ENCODE measurements around the gene GATA2. TPM values are rescaled to one million over a fixed set of nuclear protein-coding genes. Genes with fewer than 3 reads are reported as not detected.
A peak's percentile ranks its signal among the peaks of the same experiment; 100 is the strongest.

The GATA2 gene
- total and polyA plus RNA-seq, 2 of the 13 experiments (the other 11 are each of a cell fraction or from before 2014, with no cell fraction given): 3.5 to 6.2 TPM

DNA sequence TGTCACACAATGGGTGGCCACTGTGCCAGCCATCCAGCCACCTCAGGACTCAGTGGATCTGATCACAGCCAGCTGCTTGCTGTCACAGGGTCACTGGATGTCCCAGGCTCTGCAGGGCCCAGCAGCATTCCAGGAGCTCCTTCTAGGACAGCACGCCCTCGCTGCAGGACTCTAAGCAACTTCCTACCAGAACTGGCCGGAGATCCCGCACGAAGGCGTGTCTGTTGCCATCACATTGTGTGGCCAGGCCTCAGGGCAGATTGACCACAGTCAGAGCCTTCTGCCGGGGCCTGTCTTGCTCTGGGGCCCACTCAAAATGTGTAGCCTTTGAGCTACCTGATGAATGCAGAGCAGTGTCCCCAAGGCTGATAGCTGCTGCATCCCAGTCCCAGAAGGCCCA, 50.9 kb downstream of the GATA2 start:
- no peak overlapping the region for H3K4me2 ChIP-seq (ENCODE audit: low read depth, low read length)
- H3K27ac ChIP-seq (ENCODE audit: extremely low read length, insufficient read depth, low read length): no peak overlapping the region
- no peaks in the 10 kb centered on the region for H3K9me3 ChIP-seq (ENCODE audit: low read length)
- BruUV-seq (replicated peaks): no TSS peak
- intact Hi-C loops (cut with micrococcal nuclease; ENCODE audit: unreplicated experiment): no loop called here
- ChIA-PET POLR2A (no interaction called here), CTCF (ENCODE audit: low intra/inter-chr PET ratio, low total read pairs) (no interaction called here)
- H3K4me3 ChIP-seq (replicated peaks in 1 of 3; ENCODE audit: insufficient read depth in 1 of 3, low read depth in 2 of 3, low read length in 3 of 3): no peak overlapping the region
- H3K9ac ChIP-seq (ENCODE audit: insufficient read depth, low read depth, low read length): no peak overlapping the region
- ATAC-seq (peak; percentile 23; the same call in 2 of the 3 replicates), DNase-seq (ENCODE audit: low spot score) (no peak), FAIRE-seq (no peak)
- TF ChIP-seq NR2F6 (IDR thresholded peaks at IDR 0.05) (no peak), NR2F6 (CRISPR knock-in tag; IDR thresholded peaks at IDR 0.05) (no peak), U2AF1 (optimal IDR thresholded peaks at IDR 0.05; ENCODE audit: low read depth, low read length) (no peak), TGIF2 (CRISPR knock-in tag; IDR thresholded peaks at IDR 0.05) (no peak), ZNF841 (CRISPR knock-in tag; IDR thresholded peaks at IDR 0.05; ENCODE audit: borderline replicate concordance) (no peak), ZNF773 (CRISPR knock-in tag; IDR thresholded peaks at IDR 0.05; ENCODE audit: borderline replicate concordance) (no peak), NR1H2 (CRISPR knock-in tag; IDR thresholded peaks at IDR 0.05; ENCODE audit: borderline replicate concordance, low read depth) (no peak), CEBPG (CRISPR knock-in tag; IDR thresholded peaks at IDR 0.05) (no peak), SALL2 (CRISPR knock-in tag; IDR thresholded peaks at IDR 0.05) (no peak), EED (CRISPR knock-in tag; IDR thresholded peaks at IDR 0.05) (no peak), SOX6 (IDR thresholded peaks at IDR 0.05) (no peak), SOX6 (CRISPR knock-in tag; IDR thresholded peaks at IDR 0.05) (no peak), ZNF749 (CRISPR knock-in tag; IDR thresholded peaks at IDR 0.05; ENCODE audit: borderline replicate concordance) (no peak)
- TF ChIP-seq, protein P1, sequence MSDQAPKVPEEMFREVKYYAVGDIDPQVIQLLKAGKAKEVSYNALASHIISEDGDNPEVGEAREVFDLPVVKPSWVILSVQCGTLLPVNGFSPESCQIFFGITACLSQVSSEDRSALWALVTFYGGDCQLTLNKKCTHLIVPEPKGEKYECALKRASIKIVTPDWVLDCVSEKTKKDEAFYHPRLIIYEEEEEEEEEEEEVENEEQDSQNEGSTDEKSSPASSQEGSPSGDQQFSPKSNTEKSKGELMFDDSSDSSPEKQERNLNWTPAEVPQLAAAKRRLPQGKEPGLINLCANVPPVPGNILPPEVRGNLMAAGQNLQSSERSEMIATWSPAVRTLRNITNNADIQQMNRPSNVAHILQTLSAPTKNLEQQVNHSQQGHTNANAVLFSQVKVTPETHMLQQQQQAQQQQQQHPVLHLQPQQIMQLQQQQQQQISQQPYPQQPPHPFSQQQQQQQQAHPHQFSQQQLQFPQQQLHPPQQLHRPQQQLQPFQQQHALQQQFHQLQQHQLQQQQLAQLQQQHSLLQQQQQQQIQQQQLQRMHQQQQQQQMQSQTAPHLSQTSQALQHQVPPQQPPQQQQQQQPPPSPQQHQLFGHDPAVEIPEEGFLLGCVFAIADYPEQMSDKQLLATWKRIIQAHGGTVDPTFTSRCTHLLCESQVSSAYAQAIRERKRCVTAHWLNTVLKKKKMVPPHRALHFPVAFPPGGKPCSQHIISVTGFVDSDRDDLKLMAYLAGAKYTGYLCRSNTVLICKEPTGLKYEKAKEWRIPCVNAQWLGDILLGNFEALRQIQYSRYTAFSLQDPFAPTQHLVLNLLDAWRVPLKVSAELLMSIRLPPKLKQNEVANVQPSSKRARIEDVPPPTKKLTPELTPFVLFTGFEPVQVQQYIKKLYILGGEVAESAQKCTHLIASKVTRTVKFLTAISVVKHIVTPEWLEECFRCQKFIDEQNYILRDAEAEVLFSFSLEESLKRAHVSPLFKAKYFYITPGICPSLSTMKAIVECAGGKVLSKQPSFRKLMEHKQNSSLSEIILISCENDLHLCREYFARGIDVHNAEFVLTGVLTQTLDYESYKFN (CRISPR knock-in tag; conservative IDR thresholded peaks at IDR 0.05): no peak
- TF ChIP-seq, protein P2, sequence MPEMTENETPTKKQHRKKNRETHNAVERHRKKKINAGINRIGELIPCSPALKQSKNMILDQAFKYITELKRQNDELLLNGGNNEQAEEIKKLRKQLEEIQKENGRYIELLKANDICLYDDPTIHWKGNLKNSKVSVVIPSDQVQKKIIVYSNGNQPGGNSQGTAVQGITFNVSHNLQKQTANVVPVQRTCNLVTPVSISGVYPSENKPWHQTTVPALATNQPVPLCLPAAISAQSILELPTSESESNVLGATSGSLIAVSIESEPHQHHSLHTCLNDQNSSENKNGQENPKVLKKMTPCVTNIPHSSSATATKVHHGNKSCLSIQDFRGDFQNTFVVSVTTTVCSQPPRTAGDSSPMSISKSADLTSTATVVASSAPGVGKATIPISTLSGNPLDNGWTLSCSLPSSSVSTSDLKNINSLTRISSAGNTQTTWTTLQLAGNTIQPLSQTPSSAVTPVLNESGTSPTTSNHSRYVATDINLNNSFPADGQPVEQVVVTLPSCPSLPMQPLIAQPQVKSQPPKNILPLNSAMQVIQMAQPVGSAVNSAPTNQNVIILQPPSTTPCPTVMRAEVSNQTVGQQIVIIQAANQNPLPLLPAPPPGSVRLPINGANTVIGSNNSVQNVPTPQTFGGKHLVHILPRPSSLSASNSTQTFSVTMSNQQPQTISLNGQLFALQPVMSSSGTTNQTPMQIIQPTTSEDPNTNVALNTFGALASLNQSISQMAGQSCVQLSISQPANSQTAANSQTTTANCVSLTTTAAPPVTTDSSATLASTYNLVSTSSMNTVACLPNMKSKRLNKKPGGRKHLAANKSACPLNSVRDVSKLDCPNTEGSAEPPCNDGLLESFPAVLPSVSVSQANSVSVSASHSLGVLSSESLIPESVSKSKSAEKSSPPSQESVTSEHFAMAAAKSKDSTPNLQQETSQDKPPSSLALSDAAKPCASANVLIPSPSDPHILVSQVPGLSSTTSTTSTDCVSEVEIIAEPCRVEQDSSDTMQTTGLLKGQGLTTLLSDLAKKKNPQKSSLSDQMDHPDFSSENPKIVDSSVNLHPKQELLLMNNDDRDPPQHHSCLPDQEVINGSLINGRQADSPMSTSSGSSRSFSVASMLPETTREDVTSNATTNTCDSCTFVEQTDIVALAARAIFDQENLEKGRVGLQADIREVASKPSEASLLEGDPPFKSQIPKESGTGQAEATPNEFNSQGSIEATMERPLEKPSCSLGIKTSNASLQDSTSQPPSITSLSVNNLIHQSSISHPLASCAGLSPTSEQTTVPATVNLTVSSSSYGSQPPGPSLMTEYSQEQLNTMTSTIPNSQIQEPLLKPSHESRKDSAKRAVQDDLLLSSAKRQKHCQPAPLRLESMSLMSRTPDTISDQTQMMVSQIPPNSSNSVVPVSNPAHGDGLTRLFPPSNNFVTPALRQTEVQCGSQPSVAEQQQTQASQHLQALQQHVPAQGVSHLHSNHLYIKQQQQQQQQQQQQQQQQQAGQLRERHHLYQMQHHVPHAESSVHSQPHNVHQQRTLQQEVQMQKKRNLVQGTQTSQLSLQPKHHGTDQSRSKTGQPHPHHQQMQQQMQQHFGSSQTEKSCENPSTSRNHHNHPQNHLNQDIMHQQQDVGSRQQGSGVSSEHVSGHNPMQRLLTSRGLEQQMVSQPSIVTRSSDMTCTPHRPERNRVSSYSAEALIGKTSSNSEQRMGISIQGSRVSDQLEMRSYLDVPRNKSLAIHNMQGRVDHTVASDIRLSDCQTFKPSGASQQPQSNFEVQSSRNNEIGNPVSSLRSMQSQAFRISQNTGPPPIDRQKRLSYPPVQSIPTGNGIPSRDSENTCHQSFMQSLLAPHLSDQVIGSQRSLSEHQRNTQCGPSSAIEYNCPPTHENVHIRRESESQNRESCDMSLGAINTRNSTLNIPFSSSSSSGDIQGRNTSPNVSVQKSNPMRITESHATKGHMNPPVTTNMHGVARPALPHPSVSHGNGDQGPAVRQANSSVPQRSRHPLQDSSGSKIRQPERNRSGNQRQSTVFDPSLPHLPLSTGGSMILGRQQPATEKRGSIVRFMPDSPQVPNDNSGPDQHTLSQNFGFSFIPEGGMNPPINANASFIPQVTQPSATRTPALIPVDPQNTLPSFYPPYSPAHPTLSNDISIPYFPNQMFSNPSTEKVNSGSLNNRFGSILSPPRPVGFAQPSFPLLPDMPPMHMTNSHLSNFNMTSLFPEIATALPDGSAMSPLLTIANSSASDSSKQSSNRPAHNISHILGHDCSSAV (CRISPR knock-in tag; IDR thresholded peaks at IDR 0.05; ENCODE audit: borderline replicate concordance): no peak
- TF ChIP-seq, protein P3, sequence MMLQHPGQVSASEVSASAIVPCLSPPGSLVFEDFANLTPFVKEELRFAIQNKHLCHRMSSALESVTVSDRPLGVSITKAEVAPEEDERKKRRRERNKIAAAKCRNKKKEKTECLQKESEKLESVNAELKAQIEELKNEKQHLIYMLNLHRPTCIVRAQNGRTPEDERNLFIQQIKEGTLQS (CRISPR knock-in tag; IDR thresholded peaks at IDR 0.05): no peak
- H2AFZ ChIP-seq (ENCODE audit: low read length): no peak overlapping the region
- H3K36me3 ChIP-seq (replicated peaks in 1 of 2; ENCODE audit: control insufficient read depth in 1 of 2, insufficient read depth in 2 of 2, low read length in 2 of 2): no peaks in the 10 kb centered on the region
- WGBS (ENCODE audit: low lambda C conversion rate): no CpG with 5 or more reads among the region's 7 CpGs
- H4K20me1 ChIP-seq (ENCODE audit: insufficient read depth, low read length): no peaks in the 10 kb centered on the region
- in situ Hi-C loops (cut with HindIII; ENCODE audit: extremely low pct_ligation_motif_present, low pct_unique_long_range_greater_than_20kb): no loop called here
- no peaks in the 10 kb centered on the region for H3K79me2 ChIP-seq (ENCODE audit: insufficient read depth, low read length)
- peaks cover 10 to 67% of the 10 kb centered on the region in 2 experiments for H3K27me3 ChIP-seq (ENCODE audit: control insufficient read depth in 1 of 2, insufficient read depth in 2 of 2, low read length in 2 of 2)
- no peaks in the 10 kb centered on the region for H3K4me1 ChIP-seq (ENCODE audit: insufficient read depth, low read length)
